NCI-H1436 (cell line): ENCODE data around the gene ACOT6.
A peak's percentile ranks its signal among the peaks of the same experiment; 100 is the strongest.
"Not testable (repeated sequence)": the region's sequence is repeated elsewhere in the genome, so short reads cannot be mapped to it uniquely, and the experiment has no call there.

ENCODE experiments used
- DNase-seq: peaks from one replicate; lab custom pipeline; 2025; lab: John Stamatoyannopoulos, UW

The ACOT6 gene

DNA sequence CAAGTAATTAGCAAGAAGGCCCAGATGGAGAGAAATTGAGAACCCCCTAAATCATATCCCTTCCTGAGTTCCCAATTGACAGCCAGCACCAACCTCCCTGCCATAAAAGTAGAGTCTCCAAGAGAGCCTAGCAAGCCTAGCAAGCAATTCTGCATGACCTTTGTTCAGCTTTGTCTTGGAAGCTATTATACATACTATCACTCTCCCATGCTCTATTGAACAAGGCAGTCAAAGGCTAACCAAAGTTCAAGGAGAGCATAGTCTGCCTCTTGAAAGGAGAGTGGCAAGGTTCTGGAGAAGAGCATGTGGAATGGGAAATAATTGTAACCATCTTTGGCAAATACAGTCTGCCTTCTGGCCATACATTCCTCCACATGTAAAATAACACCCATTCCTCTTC lies 12.8 kb upstream of the ACOT6 start:
- DNase-seq, result no peak

DNA sequence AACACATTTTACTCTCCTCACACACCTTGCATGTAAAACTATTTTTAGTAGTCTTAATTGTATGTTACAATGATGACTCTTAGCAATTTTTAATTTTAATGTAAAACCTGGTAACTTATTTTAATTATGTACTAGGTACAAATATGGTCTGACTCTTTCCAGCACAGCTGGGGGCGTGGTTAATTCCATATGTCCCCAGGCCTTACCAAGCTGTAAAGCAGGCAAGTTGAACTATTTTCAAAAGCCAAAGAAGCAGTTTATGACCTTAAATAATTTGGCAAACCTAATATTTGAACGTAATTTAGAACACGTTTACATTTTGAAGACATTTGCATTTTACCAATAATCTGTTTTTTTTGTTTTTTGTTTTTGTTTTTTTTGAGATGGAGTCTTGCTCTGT lies 9.3 kb upstream of the ACOT6 start:
- DNase-seq, result no peak

DNA sequence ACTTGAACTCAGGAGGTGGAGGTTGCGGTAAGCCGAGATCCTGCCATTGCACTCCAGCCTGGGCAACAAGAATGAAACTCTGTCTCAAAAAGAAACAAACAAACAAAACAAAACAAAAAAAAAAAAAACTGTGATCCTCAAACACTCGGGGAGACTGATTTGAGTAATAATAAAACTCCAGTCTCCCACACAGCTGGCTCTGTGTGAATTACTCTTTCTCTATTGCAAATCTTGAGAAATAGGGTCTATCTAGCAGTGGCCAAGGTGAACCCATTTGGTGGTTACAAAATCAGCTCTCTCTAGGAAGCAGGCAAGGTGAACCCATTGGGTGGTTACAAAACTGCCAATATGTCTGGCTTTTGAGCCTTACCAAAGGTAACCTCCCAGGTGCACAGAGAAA lies 6.0 kb upstream of the ACOT6 start:
- no peak for DNase-seq

DNA sequence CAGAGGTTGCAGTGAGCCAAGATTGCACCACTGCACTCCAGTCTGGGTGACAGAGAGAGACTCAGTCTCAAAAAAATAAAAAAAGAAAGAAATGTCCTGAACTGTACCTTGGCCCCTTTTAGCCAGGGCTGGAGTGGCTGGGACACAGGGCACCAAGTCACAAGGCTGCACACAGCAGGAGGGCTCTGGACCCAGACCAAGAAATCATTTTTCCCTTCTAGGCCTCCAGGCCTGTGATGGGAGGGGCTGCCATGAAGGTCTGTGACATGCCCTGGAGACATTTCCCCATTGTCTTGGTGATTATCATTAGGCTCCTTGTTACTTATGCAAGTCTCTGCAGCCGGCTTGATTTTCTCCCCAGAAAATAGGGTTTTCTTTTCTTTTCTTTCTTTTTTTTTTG lies 5.1 kb upstream of the ACOT6 start:
- no peak for DNase-seq

DNA sequence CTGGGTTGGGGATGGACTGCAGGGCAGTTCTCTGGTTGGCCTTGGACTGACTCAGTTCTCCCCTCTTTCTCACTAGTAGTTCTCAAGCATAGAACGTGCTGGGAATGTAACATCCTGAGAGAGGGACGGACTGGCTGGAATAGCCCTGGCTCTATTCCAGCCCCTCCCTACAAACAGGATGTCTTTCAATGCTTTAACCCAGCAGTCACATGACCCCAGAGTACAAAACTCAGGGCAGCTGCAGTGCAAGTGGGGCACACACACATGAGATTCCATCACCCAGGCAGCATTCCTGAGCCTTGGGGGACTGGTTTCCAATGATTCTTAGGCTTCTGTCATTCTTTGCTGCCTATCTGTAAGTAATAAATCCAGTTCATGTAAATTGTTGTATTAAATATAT lies 1.6 kb upstream of the ACOT6 start:
- no peak for DNase-seq

DNA sequence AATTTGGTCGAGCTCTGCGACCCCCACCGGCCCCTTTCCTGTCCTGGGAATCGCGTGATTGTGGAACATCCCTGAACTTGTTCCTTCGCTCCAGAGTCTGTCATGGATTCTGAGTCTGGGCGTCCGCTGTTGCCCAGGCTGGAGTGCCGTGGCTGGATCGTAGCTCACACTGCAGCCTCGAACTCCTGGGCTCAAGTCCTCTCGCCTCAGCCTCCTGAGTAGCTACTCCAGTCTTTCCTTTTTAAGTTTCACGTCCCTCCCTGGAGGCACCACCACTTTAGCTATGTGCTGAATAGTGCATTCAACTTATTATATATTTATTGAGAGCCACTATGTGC lies 698 bp downstream of the ACOT6 start:
- DNase-seq, result no peak

DNA sequence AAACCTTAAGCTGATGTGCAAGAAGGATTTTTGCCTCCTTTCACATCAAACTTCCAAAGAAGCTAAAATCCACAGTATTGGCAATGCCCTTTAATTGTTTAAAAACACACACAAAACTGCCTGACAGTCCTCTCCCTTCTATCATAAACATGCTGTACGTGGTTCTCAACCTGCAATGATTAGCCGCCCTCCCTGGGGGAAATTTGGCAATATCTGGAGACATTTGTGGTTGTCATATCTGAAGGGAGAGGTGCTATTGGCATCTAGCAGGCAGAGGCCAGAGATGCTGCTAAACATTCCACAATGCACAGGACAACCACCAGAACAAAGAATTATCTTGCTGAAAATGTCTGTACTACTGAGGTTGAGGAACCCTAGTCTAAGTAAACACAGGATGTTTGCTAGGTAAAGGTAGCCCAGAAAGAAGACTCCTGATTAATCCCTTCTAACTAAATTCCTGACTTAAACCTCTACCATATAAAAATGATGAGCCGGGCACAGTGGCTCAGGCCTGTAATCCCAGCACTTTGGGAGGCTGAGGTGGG lies 1.2 kb downstream of the ACOT6 start:
- no peak for DNase-seq

DNA sequence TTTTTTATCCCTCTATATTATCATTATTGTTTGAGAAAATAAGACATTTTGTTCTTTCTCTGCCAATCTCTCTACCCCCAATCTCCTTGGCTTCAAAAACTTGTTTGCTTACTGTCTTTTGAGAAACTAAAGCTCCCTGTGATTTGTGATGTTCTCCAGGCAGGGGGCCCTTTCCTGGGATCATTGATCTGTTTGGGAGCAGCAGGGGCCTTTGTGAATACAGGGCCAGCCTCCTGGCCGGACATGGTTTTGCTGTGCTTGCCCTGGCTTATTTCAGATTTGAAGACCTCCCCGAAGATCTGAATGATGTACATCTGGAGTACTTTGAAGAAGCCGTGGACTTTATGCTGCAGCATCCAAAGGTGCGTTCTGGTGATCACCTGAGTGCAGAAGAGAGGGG lies 4.5 kb downstream of the ACOT6 start:
- DNase-seq, result no peak

DNA sequence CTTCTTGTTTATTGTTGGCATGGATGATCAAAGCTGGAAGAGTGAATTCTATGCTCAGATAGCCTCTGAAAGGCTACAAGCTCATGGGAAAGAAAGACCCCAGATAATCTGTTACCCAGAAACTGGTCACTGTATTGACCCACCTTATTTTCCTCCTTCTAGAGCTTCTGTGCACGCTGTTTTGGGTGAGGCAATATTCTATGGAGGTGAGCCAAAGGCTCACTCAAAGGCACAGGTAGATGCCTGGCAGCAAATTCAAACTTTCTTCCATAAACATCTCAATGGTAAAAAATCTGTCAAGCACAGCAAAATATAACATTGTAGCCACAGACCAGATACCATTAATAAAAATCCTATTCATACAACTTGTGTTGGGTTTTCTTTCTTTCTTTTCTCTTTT lies 7.2 kb downstream of the ACOT6 start:
- DNase-seq, result no peak

DNA sequence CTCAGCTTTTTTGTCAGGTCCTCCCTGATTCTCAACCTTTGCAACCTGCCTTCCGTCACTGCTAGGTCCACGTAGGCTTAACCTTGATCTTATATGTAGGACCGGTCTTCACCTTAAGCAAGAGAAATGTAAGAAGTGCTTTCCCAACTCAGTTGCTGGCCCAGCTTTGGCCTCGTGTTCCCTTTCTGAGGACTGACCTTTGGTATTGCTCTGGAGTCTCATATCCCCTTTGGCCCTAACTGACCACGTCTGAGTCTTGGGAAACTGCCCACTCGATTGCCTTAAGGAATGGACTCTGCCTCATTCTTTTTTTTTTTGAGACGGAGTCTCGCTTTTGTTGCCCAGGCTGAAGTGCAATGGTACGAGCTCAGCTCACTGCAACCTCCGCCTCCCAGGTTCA lies 8.0 kb downstream of the ACOT6 start:
- DNase-seq, result no peak

DNA sequence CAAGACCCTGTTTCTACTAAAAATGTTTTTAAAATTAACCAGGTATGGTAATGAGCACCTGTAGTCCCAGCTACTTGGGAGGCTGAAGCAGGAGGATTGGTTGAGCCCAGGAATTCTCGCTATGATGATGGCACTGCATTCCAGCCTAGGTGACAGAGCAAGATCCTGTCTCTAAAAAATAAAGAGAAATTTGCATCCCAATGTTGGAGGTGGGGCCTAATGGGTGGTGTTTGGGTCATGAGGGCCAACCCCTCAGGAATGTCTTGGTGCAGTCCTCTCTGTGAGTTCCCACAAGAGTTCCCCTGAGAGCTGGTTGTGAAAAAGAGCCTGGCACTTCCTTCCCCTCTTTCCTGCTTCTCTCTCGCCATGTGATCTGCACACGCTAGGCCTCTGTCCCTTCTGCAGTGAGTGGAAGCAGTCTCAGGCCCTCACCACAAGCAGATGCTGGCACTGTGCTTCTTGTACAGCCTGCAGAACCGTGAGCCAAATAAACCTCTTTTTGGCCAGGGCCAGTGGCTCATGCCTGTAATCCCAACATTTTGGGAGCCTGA lies 11.3 kb downstream of the ACOT6 start:
- no peak for DNase-seq

DNA sequence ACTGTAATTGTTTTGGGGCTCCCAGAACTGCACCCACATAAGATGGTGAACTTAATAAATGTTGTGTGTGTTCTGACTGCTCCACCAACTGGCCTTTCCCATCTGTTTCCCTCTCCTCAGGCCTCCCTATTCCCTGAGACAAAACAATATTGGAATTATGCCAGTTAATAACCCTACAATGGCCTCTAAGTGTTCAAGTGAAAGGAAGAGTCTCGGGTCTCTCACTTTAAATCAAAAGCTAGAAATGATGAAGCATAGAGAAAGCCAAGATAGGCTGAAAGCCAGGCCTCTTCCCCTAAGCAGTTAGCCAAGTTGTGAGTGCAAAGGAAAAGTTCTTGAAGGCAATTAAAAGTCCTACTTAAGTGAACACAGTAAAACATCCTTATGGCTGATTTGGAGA lies 13.4 kb downstream of the ACOT6 start:
- DNase-seq, result no peak

DNA sequence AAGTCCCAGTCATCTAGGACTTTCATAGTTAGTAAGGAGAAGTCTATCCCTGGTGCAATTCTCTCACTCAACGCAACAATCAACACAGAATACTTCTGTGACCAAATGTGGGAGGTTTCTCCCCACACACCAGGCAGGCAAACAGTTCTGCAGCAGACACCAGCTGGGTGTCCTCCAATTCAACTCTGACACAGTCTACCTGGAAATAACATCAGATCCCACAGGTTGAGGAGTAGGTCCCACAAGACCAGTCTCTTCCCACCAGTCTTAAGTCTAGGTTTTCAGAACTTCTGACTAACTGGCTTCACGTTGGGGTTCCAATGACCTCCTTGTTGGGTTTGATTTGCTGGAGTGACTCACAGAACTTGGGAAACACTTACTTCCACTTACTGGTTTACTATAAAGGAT lies 14.8 kb downstream of the ACOT6 start:
- DNase-seq, result no peak

DNA sequence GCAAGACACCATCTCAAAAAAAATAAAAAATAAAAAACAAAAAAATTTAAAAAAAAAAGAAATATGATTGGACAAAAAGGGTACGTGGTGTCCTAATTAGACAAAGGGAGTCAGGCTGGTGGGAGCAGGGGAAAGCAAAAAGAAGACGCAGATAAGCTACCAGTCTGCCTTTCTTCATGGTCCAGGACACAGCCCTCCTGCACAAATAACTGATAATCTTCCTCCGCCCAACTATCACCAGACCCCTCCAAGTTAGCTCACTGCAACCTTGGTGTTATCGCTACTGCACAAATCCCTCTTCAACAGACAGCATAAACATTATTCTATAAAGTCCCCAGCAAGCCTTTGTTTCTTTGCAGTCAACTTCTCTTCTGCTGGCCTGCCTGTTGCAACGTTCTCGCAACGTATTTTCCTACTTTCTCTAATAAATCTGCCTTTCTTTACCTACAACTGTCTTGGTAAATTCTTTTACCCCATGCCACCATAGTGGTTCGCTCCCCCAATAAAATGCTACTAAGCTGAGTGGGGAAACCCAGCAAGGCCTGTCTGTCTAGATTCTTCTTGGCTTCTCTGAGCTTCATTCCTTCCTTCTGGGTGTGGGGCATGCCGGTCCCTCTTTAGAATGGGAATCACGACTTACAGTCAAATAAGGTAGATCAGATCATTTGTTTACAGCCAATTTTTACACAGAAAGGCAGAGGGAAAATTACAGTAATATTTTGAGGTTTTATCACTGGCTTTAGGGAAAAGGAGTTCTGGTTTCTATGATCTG lies 17.9 kb downstream of the ACOT6 start:
- DNase-seq, result no peak

DNA sequence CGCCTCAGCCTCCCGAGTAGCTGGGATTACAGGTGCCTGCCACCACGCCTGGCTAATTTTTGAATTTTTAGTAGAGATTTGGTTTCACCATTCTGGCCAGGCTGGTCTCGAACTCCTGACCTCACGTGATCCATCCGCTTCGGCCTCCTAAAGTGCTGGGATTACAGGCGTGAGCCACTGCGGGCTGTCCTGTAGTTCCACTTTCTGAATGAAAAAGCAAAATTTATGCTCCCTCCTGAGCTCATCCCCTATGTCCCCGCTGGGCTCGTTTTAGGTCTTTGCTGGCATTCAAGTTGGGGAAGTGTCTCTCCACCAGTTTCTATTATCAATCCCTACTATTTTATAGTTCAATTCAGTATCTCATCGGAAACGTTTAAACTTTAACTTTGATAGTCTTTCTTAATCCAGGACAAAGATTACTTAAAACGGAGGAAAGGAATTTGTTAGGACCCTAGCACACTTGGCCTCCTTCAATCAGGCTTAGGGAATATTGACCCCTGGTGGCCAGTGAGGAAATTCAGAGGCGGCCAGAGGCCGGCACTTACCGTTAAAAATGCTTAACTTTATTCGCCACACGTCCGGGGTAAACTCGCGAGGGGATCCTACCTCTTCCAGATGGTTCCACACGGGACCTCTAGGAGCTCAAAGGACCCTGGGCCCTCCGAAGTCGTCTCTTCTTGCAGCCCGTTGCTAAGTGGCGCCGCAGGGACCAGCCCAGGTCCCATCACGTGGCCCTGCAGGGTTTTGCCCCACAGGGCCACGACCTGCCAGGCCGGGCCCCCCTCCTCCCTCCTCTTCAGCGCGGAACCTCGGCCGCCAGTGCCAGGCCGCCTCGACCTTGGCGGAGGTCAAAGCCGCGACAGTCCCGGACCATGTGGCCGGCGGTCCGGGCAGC lies 21.0 kb downstream of the ACOT6 start:
- DNase-seq, result peak; percentile 21

DNA sequence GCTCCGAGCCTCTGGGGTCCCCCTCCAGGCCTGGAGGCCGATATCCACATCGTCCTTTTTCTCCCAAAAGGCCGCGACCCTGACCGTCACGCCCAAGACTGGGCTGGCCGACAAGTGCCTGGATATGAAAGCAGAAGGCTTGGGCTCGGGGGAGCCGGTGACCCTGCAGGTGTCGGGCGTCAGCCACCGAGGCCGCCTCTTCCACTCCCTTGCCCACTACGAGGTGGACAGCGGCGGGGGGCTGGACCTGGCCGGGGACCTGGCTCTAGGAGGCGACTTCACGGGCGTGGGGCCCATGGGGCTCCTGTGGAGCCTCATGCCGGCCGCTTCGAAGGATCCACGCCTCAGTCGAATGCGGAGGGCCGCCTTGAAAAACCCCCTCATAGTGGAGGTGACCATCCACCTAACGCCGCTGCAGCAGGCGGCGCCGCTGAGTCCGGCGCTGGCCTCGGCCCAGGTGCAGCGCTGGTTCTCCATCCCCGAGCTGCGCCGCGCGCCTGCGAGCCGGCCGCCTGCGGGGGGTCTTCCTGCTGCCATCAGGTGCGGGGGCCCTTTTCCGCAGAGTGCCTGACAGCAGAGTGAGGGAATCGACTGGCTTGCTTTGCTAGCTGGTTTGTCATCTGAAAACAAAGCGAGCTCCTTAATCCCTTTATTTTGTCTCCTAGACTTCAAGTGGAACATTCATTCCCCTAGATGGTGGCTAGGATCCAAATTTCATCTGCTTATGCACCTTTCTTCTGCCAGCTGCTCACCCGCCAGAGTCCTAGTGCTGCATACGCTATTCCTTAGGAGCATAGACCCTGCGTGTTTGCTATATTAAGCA lies 21.9 kb downstream of the ACOT6 start:
- no peak for DNase-seq

DNA sequence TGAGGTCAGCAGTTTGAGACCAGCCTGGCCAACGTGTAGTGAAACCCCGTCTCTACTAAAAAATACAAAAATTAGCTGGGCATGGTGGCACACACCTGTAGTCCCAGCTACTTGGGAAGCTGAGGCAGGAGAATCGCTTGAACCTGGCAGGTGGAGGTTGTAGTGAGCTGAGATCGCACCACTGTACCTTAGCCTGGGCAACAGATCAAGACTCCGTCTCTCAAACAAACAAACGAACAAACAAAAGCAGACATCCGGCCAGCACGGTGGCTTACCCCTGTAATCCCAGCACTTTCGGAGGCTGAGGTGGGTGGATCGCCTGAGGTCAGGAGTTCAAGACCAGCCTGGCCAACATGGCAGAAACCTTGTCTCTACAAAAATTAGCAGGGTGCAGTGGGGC lies 24.0 kb downstream of the ACOT6 start:
- not testable (repeated sequence) for DNase-seq

DNA sequence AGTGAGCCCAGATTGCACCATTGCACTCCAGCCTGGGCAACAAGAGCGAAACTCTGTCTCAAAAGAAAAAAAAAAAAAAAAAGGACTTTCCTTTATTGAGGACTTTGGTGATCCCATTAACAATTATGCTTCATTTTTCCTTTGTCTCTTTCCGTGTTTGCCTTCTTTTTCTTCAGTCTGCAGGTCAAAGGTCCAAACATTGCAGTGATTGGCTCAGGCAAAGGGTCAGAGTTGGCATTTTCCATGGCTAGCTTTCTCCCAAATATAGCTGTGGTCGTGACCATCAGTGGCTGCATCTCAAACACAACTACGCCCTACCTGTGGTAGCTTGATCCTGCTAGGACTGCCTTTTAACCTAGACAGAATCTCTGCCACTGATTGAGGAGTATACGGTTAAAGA lies 25.5 kb downstream of the ACOT6 start:
- DNase-seq, result no peak

DNA sequence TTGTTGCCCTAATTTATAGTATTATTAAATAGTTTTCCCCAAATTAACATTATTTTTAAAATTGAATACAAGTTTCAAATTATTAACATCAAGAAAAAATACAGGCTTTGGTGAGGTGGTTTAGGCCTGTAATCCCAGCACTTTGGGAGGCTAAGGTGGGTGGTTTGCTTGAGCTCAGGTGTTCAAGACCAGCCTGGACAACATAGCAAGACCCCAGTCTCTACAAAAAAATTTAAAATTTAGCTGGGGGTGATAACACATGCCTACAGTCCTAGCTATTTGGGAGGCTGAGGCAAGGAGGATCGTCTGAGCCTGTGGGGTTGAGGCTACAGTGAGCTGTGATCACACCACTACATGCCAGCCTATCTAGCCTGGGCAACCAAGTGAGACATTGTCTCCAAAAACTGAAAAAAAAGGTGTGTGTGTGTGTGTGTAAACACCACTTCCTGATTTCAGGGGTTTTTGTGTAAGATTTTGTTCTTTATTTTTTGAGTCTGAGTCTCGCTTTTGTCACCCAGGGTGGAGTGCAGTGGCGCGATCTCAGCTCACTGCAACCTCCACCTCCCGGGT lies 28.6 kb downstream of the ACOT6 start:
- no peak for DNase-seq

DNA sequence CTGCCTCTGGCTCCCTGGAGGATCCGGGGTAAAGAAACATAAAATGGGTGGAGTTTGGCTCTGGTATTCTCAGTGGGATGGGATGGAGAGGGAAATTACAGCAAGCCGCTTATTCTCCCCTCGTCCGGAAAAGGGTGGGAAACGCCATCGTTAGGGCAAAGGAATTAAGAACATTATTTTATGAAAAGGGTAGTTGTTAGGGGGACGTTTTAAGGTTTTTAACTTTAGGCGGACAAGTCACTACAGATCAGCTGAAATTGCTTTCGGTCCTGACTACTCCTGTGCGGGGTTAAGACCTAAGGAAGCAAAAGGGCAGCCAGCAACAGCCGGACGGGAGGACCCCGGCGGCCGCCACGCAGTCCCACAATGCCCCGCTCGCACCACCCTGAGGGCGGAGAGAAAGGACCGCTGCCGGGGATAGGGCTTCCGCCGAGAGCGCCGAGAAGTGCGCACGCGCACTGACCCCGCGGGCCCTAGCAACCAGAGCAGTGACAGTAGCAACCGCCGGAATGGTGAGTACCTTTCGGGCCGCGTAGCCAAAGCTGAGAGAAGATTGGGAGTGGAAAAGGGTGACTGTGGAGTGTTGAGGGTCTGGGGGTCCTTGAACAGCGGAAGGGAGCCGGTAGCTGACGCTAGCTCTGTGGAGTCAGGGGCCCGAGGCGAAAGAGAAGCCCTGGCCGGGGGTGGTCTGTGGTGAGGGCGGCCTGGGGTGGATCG lies 32.4 kb downstream of the ACOT6 start, which contains the start of gene DNAL1:
Gene DNAL1, plus strand, starts transcription at position 456 of the 717 bp plus-strand sequence. Its CDS starts 54 bp downstream, at position 510.
- DNase-seq, result peak; percentile 89

DNA sequence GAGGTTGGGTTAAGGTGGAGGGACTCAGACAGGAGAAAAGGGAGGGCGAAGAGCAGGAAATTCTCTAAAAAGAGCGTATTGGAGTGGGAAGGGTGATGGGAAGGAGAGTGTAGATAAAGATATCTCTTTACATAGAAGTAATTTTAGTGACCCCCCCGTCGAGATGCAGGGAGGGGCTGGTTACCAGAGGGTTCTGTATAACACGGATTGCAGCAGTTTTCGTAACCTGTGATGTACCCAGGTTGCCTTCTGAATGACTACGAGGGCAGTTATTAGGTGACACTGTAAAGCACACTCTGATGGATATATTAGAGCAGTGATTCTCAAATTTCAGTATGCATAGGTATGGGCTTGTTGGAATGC lies 32.9 kb downstream of the ACOT6 start:
- no peak for DNase-seq
